HEK293 (cell line): ENCODE results near the gene TNS3.

Experiments
- CTCF ChIP-seq: fragments of 450-650 bp; formaldehyde crosslinking; IDR thresholded peaks from 2 replicates; pipeline ENCODE4 v1.5.1; 2016; ENCODE audit warnings: missing biosample characterization, missing genetic modification characterization
- GLIS2 ChIP-seq: fragments of 450-650 bp; formaldehyde crosslinking; IDR thresholded peaks from 2 replicates; pipeline ENCODE4 v1.5.1; 2016; ENCODE audit warnings: missing biosample characterization, missing genetic modification characterization
- YY1 ChIP-seq: fragments of 450-650 bp; formaldehyde crosslinking; IDR thresholded peaks from 2 replicates; pipeline ENCODE4 v1.5.1; 2018; ENCODE audit warnings: missing biosample characterization, missing genetic modification characterization
- ZBTB21 ChIP-seq: fragments of 450-650 bp; formaldehyde crosslinking; IDR thresholded peaks from 2 replicates; pipeline ENCODE4 v1.5.1; 2017; ENCODE audit warnings: missing biosample characterization, missing genetic modification characterization
- ZBTB26 ChIP-seq: fragments of 450-650 bp; formaldehyde crosslinking; optimal IDR thresholded peaks from 2 replicates; pipeline ENCODE3; 2016; ENCODE audit warnings: missing biosample characterization, mild to moderate bottlenecking, missing genetic modification characterization
- ZSCAN30 ChIP-seq: fragments of 450-650 bp; IDR thresholded peaks from 2 replicates; pipeline ENCODE4 v1.5.1; 2018; ENCODE audit warnings: missing biosample characterization, mild to moderate bottlenecking, missing genetic modification characterization, moderate library complexity

- TF ChIP-seq CTCF (no peak), ZBTB21 (tag by site-specific recombination) (no peak), ZBTB26 (tag by site-specific recombination) (no peak), ZSCAN30 (tag by site-specific recombination) (no peak), YY1 (tag by site-specific recombination) (no peak), GLIS2 (no peak)
Measured at GRCh38 chr7:47273974-47274766, 307.7 kb downstream of the TNS3 start.
